SW 1271 (cell line): ENCODE results near the gene SPOCK3.

Experiments
- DNase-seq, 2 experiments: peaks; one replicate each; lab custom pipeline; 2025; lab: John Stamatoyannopoulos, UW

SPOCK3 gene

DNA sequence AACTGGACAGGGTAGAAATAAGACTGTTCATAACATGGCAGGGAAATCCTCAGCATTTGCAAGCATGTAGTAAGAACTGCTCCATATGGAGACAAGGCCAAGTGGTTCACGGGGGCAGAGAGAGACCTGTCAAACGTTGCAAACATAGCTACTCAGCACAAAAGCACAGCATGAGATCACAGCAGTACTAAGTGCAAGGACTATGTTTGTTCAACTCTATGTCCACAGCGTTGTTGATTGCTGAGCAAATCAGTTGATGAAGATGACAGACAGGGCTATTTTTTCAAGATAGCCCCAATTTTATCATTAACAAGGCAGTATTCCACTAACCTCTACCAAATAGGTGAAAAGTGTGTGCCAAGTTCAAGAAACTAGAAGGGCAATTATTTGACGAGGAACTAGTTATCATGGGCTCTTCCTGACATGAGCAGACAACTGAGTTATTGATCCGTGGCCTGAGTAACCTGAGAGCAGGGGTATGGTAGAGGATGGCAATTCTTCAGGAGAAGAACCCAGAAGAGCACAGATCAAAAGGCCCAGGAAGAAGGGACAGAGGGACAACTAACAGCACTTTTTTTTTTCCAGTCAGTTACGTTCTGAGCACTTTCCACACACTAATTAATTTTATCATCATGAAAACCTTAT is 57.4 kb downstream of the SPOCK3 start:
- DNase-seq, result no peak

DNA sequence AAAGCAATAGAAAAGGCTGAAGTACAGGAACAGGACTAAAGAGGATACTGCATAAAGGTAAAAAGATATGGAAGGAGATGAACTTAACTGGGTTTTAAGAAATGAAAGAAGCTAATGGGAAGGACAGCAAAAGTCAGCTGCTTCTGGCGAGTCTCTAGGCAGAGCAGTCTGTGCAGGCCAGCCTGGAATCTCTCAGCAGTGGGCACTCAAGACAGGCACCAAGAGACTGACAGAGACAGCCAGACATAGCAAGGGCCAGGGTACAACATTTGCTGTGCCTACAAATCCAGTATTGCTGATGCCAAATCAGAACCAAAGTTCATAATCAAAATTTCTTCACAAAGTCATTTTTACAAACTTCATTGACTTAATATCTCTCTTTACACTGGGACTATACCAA is 62.4 kb downstream of the SPOCK3 start:
- DNase-seq, result no peak

DNA sequence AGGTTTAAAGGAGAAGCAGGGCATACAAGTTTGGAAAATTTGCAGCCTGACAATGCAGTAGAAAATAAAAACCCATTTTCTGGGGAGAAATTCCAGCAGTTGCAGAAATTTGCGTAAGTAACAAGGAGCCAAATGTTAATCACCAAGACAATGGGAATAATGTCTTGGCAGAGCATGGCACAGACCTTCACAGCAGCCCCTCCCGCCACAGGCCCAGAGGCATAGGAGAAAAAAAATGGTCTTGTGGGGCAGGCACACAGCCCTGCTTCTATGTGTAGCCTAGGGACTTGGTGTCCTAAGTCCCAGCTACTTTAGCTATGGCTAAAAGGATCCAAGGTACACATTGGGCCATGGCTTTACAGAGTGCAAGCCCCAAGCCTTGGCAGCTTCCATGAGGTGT is 65.7 kb downstream of the SPOCK3 start:
- no peak for DNase-seq

DNA sequence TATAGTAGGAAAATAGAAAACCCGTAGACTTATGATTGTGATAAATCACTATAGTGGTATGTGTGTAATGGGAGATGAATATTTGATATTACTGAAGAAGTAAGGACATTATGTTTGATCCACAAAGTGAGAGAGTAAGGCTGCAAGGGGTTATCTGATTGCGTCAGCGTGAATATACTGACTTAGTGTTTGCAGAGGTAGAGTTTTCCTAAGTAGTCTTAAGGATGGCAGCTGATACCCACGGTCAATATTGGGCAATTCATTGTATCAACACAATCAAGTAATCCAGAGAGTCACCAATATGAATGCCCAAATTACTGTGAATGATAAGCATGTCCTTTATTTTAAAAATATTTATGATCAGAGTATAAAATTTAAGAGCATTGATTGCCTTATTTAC is 83.7 kb downstream of the SPOCK3 start:
- DNase-seq, result no peak

DNA sequence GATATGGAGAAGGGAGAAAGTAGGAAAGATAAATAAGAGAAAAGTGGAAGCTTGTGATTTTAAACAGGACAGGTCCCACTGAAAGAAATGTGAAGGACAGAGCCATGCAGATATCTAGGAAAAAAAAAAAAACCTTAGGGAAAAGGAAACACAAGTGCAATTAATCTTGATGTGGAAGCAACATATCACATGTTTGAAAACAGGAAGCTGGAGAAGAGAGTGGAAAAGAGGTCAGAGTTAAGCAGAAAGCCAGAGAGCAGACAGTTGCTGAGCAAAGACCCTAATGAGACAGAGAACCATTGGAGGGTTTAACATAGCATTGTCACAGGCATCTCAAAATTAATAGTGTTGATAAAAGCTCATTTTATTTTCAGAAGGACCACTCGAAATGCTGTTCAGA is 89.7 kb downstream of the SPOCK3 start:
- no peak for DNase-seq

DNA sequence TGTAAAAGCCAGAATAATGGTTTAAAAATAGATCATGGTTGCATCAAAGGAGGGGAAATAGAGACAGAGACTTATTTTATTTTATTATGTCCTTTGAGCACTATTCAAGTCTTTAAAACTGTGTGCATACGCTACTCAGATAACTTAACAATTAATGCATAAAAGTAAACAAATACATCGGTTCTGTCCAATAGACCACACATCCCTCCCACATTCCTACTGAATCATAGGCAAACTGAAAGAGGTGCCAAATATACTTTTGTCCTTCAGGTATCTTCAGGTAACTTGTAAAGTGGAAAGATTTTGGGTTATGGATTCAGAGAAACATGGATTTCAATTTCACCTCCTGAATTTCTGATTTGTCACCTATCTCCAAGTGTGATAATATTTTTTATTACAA is 91.3 kb downstream of the SPOCK3 start:
- no peak for DNase-seq

DNA sequence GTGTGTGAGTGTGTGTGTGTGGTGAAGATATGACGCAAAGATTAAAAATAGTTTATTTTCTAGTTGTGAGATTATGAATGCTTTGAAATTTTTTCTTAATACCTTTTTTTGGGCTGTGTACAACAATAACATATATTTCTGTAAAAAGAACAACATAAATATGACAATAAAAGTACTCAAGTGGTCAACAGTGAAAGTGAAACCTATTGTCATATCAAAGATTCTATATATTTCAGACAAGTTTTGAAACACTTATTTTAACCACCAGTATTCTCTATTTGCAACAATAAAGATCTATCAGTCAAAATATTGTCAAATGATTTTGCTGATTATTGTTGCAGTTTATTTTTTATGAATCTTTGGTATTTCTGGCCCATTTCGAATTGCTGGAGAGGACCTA is 98.0 kb downstream of the SPOCK3 start:
- DNase-seq, result no peak

DNA sequence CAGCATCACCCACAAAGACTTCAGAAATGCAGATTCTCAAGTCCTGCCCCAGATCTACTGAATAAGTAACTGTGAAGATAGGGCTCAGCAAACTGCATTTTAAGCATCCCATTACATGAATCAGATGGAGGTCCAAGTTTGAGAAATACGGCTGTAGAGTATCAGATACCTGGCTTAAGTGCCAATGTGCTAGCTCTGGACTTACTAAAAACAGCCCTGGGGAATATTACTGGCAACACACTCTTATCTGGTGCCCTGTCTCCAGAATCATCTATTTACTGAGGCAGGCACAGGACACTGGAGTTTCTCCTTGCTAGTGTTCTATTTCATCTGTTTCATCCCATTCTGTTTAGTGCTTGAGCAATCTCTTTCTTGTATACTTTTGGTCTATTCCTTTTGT is 105.1 kb downstream of the SPOCK3 start:
- DNase-seq, result no peak

DNA sequence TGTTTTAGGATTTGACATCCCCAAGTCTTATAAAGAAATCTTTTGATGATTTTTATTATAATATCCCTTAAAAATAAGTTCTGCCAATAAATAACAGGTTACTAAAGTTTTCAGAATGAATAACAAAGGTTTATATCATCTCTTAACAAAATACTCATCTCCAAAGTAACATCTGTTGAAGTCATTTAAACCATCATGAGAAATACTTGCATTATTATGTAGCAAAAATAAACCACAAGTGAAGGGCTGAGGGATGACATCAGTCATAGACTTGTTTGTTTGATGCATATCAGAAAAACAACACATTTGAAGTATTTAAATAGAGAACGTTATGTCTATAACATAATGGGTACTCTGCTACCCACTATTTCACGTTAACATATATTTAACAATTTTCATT is 114.9 kb downstream of the SPOCK3 start:
- DNase-seq, result no peak

DNA sequence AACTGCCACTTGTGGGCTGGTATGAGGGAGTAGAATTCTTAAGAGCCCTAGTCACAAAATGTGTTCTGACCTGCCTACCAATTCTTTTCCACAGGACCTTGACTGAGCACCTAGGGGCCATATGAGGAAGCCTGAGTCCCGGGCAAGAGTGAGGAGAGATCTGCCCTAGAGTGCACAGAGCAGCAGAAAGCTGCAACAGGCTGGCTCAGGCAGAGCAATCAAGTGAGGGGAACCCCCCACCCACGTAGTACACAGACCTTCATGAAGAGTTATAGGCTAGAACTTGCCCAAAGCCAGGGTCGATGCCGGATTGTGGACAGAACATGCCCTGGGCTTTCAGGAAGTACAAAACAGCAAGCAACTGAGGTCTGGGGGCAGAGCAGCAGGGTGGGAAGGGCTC is 117.0 kb downstream of the SPOCK3 start:
- DNase-seq, result no peak

DNA sequence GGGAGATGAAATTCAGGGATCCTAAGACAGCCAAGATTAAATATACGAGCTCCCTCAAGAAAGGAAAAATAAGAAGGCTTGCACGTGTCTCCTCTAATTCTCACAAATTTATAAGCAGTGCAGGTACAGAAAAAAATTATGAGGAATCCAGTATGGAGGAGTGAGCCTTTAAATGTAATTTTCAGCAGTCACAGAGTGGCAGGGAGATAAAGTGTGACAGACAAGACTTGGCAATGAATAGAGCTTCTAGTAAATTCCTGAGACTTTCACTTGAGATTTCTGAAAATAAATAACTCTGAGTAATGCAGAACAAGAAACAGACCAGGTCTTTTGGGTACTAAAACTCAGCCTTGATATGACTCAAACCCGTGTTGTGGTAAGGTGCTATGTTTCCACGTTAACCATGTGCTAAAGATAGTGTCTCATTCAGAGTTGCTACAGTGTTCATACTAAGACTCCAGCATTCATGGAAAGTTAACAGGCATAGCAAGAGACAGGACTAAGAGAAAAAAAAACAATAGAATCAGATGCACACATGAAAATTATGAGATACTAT is 119.8 kb downstream of the SPOCK3 start:
- DNase-seq, result no peak

DNA sequence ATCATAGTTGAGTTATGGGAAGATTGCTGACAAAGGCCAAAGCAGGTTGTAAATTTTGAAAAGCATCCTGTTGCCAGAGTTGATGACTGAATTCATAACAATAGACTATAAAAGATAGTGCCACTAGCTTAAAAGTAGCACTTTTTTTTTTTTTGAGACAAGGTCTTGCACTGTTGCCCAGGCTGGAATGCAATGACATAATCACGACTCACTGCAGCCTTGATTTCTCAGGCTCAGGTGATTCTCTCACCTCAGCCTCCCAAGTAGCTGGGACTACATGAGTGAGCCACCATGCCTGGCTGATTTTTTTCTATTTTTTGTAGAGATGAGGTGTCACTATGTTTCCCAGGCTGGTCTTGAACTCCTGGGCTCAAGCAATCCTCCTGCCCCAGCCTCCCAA is 122.7 kb downstream of the SPOCK3 start:
- DNase-seq, result no peak

DNA sequence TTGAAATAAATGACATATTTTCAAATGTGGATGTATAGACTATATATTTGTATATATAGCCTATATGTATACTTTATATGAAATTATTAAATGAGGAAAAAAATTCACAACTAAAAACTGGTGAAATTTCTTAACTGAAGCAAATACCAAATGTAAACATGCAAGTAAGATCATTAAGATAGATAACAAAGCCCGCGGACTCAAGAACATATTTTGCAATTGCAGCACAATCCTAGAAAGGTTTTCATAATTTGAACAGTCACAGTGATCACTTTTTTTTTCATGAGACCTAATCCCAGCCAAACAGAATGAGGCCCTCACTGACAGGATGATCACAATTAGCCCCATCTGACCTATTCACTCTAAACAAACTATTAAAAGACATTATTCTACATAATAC is 123.2 kb downstream of the SPOCK3 start:
- no peak for DNase-seq

DNA sequence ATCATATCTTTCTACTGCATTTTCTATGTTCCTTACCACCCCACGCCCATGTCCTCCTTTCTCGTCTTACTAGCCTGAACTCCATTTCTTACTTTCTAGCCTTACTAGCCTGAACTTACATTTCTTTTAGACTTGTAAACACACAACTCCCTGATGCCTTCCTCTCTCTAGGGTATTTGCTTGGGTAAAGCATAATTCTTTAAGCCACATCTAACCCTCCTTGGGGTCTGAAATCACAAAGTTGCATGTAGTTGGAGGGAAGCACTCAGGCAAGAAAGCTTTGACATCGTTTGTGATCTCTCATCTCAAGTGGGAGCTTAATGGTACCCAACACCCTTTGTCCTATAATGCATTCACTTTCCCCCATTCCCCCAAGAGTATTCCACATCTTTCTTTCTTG is 124.4 kb downstream of the SPOCK3 start:
- DNase-seq, result no peak

DNA sequence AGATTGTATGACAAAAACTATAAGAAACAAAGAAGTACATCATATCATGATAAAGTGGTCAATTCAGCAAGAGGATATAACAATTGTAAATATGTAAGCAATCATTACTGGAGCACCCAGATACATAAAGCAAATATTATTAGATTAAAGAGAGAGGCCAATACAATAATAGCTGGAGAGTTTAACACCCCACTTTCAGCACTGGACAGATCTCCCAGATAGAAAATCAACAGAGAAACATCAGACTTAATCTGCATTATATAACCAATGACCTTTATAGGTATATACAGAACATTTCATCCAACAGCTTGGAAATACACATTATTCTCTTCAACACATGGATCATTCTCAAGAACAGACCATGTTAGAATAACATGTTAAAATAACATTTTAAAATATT is 128.4 kb downstream of the SPOCK3 start:
- no peak for DNase-seq

DNA sequence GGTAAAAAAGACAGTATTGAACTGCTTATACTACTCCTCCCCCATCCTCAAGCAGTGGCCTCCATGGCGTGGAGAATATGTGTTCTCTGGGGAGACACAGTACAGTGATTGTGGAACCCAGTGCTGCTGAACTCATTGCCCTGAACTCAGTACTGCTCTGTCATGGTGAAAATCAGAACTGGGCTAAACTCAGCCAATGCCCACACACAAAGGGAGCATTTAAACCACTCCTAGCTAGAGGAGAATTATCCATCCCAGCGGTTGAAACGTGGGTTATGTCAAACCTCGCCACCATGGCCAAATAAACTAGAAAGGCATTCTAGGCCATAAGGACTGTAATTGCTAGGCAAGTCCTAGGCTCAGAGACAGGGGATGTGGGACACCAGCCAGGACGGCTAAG is 131.8 kb downstream of the SPOCK3 start:
- no peak for DNase-seq

DNA sequence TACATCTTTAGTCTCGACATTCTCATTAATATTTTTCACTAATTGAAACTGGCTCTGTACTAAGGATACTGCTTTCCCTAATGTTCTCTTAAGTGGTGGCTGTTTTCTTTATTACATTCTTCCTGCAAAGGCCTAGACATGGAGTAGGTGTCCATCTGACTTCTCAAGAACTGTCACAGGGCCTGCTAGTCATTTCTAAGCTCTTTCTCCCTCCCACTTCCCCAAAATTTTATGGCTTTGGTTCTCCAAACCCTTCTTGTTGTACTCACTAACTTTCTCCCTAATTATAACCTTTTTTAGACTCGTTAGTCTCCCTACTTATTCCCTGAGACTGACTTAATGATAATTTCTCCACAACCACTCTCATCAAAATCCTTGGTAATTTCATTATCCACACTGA is 133.3 kb downstream of the SPOCK3 start:
- no peak for DNase-seq

DNA sequence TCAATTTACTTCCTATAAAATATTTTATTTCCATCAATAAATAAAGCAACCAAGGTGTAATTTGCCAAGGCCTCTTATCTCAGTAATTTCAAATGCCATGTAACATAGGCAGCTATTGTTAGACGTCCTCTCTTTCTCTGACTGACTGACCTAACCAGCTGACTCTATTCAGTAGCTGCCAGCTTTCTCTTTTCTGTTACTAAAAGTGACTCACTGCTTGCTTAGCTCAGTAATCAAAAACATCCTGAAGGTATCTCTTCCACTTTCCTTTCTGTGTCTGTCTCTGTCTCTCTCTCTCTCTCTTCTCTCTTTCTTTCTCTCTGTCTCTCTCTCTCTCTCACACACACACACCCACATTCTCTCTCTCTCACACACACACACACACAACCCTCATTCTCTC is 134.2 kb downstream of the SPOCK3 start:
- DNase-seq, result no peak

DNA sequence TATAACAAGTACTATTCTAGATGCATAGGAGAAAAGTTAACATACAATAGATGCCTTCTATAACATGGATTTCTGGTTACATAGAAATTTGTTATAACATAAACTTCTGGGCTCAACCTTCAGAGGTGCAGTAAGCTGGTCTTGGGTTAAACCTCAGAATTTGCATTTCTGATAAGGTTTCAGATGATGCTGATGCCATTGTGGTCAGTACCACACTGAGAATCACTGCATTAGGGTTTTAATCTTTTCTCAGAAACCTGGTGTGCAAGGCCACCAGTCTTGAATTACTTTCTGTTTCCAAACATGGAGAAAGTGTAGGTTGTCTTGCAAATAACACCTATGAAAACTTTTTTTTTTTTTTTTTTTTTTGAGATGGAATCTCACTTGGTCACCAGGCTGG is 146.2 kb downstream of the SPOCK3 start:
- DNase-seq, result no peak

DNA sequence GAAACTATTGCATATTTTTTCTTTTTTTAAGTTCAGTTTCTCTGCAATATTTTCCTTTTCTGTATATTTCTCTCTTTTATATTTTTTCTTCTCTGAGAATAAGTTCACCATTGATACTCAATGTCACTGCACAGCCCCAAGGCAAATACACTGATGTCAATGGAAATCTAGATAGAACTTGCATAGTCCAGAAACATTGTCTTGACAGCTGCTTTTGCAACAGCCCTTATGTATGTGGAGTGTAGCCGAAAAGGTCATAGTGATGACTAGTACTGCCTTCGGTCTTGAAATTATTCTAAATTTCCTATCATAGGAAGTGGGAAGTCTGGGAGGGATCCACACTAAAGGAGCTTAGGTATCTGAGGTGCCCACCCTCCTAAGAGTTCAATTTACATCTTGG is 150.0 kb downstream of the SPOCK3 start:
- DNase-seq, result no peak

DNA sequence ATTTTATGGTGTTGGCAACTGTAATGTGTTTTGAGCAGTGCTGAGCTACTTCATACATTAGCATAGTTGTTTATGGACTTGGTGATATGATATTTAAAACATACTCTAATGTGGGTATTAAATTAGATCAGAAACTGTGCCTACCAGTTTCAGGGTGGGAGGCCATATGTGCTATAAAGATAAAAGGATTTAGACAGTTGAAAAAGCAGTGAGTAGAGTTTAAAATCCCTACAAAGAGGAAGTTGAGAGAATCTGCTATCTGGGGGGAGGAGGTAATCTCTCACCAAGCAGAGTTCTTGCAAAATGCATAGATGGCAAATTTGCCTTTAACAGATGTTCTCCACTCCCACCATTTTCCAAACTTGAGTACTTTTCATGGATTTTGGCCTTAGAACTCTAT is 154.5 kb downstream of the SPOCK3 start:
- no peak for DNase-seq

DNA sequence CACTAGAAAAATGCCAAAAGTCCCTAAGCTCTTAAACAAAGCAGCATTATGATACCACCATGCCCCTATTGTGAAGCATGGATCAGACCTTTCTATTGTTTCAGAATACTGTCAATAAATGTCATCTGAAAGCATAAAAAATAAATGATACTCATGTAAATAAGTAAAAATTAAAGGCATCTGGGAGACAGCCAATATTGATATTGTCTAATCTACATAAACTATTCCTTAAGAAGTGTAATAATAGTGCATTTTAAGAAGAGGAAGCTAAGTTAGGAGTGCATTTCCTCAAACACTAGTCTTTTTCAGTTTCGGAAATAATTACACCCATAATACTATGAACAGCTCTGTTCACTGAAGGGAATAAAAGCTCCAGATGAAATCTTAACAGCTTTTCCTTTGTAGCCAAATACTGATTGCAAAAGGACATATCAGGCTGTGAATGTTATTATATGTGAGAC is 181.6 kb downstream of the SPOCK3 start:
- no peak for DNase-seq

DNA sequence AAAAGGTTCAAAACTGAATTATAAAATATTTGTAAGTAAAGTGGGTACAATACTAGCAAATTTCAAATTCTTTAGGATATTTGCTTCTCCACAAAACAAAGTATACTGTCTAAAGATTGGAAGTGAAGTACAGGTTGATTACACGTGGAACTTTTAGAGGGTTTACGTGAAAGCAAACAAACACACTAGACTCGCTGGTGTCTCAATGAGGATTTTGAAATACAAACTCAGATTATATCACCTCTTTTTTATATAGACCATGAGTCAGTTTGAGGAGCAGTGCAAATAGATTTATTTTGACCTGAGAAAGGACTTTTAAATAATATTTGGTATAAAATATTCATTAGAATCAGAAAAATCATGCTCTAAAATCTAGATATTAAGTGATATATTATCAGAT is 185.0 kb downstream of the SPOCK3 start:
- no peak for DNase-seq

DNA sequence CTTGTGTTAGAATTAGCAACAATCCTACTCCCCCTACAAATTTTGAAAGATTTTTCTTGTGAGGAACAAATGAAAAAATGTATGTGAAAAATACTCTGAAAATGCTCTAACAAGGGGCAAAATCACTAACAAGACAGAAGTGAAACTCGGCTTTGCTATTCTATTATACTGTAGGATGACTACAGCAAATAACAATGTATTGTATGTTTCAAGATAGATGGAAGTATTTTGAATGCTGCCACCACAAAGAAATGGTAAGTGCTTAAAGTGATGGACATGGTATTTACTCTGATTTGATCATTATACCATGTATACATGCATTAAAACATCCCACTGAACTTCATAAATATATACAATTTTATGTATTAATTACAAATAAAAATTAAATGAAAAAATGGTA is 192.8 kb downstream of the SPOCK3 start:
- DNase-seq, result no peak
